OCI-LY7 (cell line): ENCODE results near the gene ELF4. TPM values are rescaled to one million over a fixed set of nuclear protein-coding genes. Genes with fewer than 3 reads are reported as not detected.

Experiments used
- BruUV-seq: library from RNA; stranded (reverse); fragments of 400-500 nt; replicated peaks from 2 replicates; lab custom pipeline; 2021; lab: Mats Ljungman, UMichigan
- CTCF ChIA-PET: fragments of 300-600 bp; sonication (Branson Sonifier 250); formaldehyde crosslinking; loops from one replicate; lab custom pipeline; 2022; ENCODE audit warnings: antibody characterized with exemption; ENCODE audit not compliant: unreplicated experiment; lab: Charles Lee
- POLR2A ChIA-PET: fragments of 300-600 bp; sonication (Branson Sonifier 250); formaldehyde crosslinking; loops from one replicate; lab custom pipeline; 2022; ENCODE audit warnings: antibody characterized with exemption; lab: Charles Lee
- DNase-seq: peaks from one replicate; pipeline ENCODE4 v3.0.0-alpha.2; 2015; ENCODE audit warnings: low spot score
- H2AFZ ChIP-seq: fragments of 200-600 bp; sonication (generic), shearing (Covaris generic); 2 replicates; pipeline ENCODE4 v1.6.1; 2014; ENCODE audit warnings: mild to moderate bottlenecking, antibody characterized with exemption, low read length, moderate library complexity
- H3K27ac ChIP-seq: fragments of 200-600 bp; sonication (generic); 2 replicates; pipeline ENCODE4 v1.5.1; 2014; ENCODE audit warnings: mixed run types, low read depth, mild to moderate bottlenecking, moderate library complexity, low read length, inconsistent platforms; ENCODE audit not compliant: poor library complexity, severe bottlenecking
- H3K36me3 ChIP-seq: fragments of 200-600 bp; sonication (generic); 2 replicates; pipeline ENCODE4 v1.6.1; 2014; ENCODE audit warnings: mild to moderate bottlenecking, antibody characterized with exemption, low read length, moderate library complexity, mixed read lengths; ENCODE audit not compliant: insufficient read depth
- H3K4me1 ChIP-seq: fragments of 200-600 bp; sonication (generic); 2 replicates; pipeline ENCODE4 v1.5.1; 2014; ENCODE audit warnings: mild to moderate bottlenecking, low read length; ENCODE audit not compliant: insufficient read depth, poor library complexity, severe bottlenecking
- H3K4me2 ChIP-seq: fragments of 200-600 bp; sonication (generic); 2 replicates; pipeline ENCODE4 v1.6.1; 2014; ENCODE audit warnings: mild to moderate bottlenecking, low read length
- H3K4me3 ChIP-seq: fragments of 200-600 bp; sonication (generic); 2 replicates; pipeline ENCODE4 v1.5.1; 2014; ENCODE audit warnings: mild to moderate bottlenecking, low read depth, low read length; ENCODE audit not compliant: poor library complexity, severe bottlenecking
- H3K79me2 ChIP-seq: fragments of 200-600 bp; sonication (generic); 2 replicates; pipeline ENCODE4 v1.6.1; 2016; ENCODE audit warnings: low read depth, mild to moderate bottlenecking, low read length, moderate library complexity, mixed read lengths; ENCODE audit not compliant: insufficient read depth
- H3K9me2 ChIP-seq: fragments of 200-600 bp; sonication (generic); 2 replicates; pipeline ENCODE4 v1.6.1; 2016; ENCODE audit warnings: mild to moderate bottlenecking, low read length, mixed read lengths; ENCODE audit not compliant: insufficient read depth
- H3K9me3 ChIP-seq: fragments of 200-600 bp; sonication (generic); 2 replicates; pipeline ENCODE4 v1.6.1; 2014; ENCODE audit warnings: mild to moderate bottlenecking, mixed run types, low read length, mixed read lengths
- H4K20me1 ChIP-seq: fragments of 200-600 bp; sonication (generic); 2 replicates; pipeline ENCODE4 v1.6.1; 2014; ENCODE audit warnings: mild to moderate bottlenecking, antibody characterized with exemption, low read length, moderate library complexity, mixed read lengths; ENCODE audit not compliant: insufficient read depth
- EZH2phosphoT487 ChIP-seq: fragments of 200-600 bp; sonication (generic); IDR thresholded peaks from 2 replicates; pipeline ENCODE4 v1.6.1; 2018; ENCODE audit warnings: low read depth, borderline replicate concordance, mild to moderate bottlenecking, mixed run types, antibody characterized with exemption, low read length, moderate library complexity, mixed read lengths
- intact Hi-C: fragments of 100-400 bp; cut with micrococcal nuclease; formaldehyde crosslinking; loops from one replicate; pipeline ENCODE4 v1.10.0; 2022; ENCODE audit not compliant: unreplicated experiment
- total RNA-seq, 2 experiments: library from RNA; depleted of rRNA in 1 of 2; stranded (reverse); fragments of >200 nt in 1 of 2; shearing (Covaris generic) in 1 of 2; gene quantifications; 2 replicates each; pipeline ENCODE4 v1.2.3, GENCODE V29; 2014 to 2022
- TF ChIP-seq, protein P1 (sequence below): fragments of 200-600 bp; sonication (generic); conservative IDR thresholded peaks from 2 replicates; pipeline ENCODE4 v1.5.1; 2014; ENCODE audit warnings: mild to moderate bottlenecking, antibody characterized with exemption, low read length, moderate library complexity, mixed read lengths

Gene ELF4
- total RNA-seq, 2 experiments from 2014 or later, result 15.0 to 27.3 TPM

DNA sequence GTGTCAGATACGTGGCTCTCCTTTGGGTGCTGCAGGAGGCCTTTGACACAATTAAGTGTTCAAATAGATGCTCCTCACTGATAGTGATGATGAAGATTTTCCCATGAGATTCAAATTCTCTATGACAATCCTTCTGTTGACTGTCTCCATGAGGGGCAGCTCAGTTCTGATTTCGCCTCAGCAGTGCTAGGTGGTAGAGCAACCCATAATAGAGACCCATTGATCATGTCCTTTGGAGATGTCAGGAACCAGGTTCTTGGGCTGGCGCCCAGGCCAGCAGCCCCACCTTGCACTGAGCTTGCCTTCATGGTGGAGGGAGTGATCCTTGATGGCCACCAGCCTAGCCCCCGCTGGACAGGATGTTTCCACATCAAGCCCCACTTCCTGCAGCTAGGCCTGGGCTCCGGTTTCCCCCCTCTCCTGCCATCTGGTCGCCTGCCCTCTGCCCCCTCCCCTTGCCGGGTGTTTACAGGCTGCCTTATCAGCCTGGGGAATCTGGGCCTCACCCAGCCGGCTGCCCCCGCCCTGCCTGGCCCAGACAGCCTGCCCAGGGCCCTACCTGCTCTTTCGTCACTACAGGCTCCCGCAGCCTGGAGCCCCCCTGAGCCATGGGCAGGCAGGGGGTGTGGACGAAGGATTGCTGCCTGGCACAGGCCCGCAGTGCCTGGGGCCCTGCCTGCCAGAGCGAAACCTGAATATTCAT lies 12.6 kb downstream of the ELF4 start:
- no peak for DNase-seq
- POLR2A ChIA-PET, result no interaction called here
- Histone ChIP-seq H3K4me3 (no peak overlapping the region), H3K9me2 (no peaks in the 10 kb centered on the region), H3K79me2 (peaks cover 42% of the 10 kb centered on the region; the same call in 1 of the 2 replicates), H3K27ac (no peak overlapping the region), H3K4me1 (peaks cover 11% of the 10 kb centered on the region), H3K4me2 (no peak overlapping the region), H3K9me3 (no peaks in the 10 kb centered on the region), H2AFZ (no peak overlapping the region), H3K36me3 (no peaks in the 10 kb centered on the region), H4K20me1 (no peaks in the 10 kb centered on the region)
- BruUV-seq, result no TSS peak
- intact Hi-C loops, result no loop called here
- CTCF ChIA-PET, result no interaction called here
- no peak for TF ChIP-seq EZH2phosphoT487
- TF ChIP-seq, protein P1, sequence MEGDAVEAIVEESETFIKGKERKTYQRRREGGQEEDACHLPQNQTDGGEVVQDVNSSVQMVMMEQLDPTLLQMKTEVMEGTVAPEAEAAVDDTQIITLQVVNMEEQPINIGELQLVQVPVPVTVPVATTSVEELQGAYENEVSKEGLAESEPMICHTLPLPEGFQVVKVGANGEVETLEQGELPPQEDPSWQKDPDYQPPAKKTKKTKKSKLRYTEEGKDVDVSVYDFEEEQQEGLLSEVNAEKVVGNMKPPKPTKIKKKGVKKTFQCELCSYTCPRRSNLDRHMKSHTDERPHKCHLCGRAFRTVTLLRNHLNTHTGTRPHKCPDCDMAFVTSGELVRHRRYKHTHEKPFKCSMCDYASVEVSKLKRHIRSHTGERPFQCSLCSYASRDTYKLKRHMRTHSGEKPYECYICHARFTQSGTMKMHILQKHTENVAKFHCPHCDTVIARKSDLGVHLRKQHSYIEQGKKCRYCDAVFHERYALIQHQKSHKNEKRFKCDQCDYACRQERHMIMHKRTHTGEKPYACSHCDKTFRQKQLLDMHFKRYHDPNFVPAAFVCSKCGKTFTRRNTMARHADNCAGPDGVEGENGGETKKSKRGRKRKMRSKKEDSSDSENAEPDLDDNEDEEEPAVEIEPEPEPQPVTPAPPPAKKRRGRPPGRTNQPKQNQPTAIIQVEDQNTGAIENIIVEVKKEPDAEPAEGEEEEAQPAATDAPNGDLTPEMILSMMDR, result no peak

- Histone ChIP-seq H4K20me1 (no peaks in the 10 kb centered on the region), H3K9me3 (no peaks in the 10 kb centered on the region), H3K4me3 (no peak overlapping the region), H3K36me3 (no peaks in the 10 kb centered on the region), H2AFZ (no peak overlapping the region), H3K4me1 (peaks cover 32% of the 10 kb centered on the region), H3K9me2 (no peaks in the 10 kb centered on the region), H3K4me2 (no peak overlapping the region), H3K79me2 (peaks cover 36% of the 10 kb centered on the region; the same call in 1 of the 2 replicates), H3K27ac (no peak overlapping the region)
- no TSS peak for BruUV-seq
- ChIA-PET POLR2A (interaction anchor here (0.6 to 1.4 kb wide), 2 partner anchors 12 to 276 kb away, joined by 3 read pairs; no protein-coding TSS in a partner anchor), CTCF (interaction anchor here (0.5 kb wide), 1 partner anchor 748 kb away, joined by 3 read pairs; no protein-coding TSS in a partner anchor)
- intact Hi-C loops, result no loop called here
- no peak for TF ChIP-seq EZH2phosphoT487
- TF ChIP-seq, protein P1, result no peak
- no peak for DNase-seq
Measured at GRCh38 chrX:130095249-130096030, 14.9 kb downstream of the ELF4 start.
